Measurements from ENCODE around the gene DIRAS1.

DIRAS1 gene

GRCh38 chr19:2755448-2755705, 34.2 kb upstream of the DIRAS1 start:
- DNase-seq (ENCODE audit: low read depth), result no peak

- no peak for DNase-seq (ENCODE audit: low read depth)
Observed at GRCh38 chr19:2754659-2755447, 33.7 kb upstream of the DIRAS1 start.

- no peak for DNase-seq (ENCODE audit: low read depth)
Observed at GRCh38 chr19:2751438-2751830, 30.3 kb upstream of the DIRAS1 start.

DNA sequence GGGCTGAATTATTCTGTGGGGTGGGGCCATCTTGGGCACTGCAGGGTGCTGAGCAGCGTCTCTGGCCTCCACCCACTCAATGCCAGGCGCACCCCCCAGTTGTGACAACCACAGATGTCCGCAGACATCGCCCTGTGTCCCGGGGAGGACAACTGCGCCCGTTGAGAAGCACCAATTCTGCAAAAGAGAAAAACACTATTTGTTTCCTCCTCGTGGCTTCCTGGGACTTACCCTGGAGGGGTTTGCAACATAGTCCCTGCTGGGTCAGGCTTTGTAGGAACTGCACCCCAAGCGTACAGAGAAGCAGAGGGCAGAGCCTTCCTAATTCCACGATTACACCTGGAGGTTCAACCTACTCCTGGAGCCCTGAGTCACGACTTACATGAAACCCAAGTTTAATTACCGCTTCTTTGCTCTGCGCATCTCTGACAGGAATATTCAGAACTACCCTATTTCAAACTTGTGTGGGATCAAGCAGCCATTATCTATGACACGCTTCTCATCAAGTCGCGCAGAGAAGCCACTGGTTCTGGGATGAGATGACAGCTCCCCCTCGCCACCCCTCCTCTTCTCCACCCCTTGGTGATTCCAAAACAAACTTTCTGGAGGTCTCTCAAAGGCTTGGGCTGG, 29.8 kb upstream of the DIRAS1 start:
- no peak for DNase-seq (ENCODE audit: low read depth)

DNA sequence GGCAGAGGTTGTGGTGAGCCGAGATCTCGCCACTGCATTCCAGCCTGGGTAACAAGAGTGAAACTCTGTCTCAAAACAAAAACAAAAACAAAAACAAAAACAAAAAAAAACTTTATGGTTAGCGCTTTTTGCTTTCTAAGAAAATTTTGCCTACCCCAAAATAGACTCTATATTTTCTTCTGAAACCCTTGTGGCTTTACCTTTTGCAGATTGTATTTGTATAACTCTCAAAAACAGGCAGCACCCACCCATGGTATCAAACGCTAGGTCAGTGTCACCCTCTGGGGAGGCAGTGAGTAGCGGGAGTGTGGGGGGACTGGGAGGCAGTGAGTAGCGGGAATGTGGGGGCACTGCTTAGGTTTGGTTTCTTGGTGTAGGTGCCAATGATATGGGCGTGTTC, 26.2 kb upstream of the DIRAS1 start:
- no peak for DNase-seq (ENCODE audit: low read depth)

DNA sequence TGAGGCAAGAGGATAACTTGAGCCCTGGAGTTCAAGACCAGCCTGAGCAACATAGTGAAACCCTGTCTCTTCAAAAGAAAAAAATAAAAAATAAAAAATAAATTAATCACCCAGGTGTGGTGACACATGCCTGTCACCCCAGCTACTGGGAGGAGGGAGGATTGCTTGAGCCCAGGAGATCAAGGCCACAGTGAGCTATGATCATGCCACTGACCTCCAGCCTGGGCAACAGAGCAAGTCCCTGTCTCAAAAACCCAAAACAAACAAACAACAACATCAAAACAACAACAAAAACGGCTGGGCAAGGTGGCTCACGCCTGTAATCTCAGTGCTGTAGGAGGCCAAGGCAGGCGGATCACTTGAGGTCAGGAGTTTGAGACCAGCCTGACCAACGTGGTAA, 22.9 kb upstream of the DIRAS1 start:
- DNase-seq (ENCODE audit: low read depth), result no peak

- no peak for DNase-seq (ENCODE audit: low read depth)
Observed at GRCh38 chr19:2743099-2743498, 21.9 kb upstream of the DIRAS1 start.

GRCh38 chr19:2740314-2740656, 19.1 kb upstream of the DIRAS1 start:
- DNase-seq (ENCODE audit: low read depth), result no peak

- DNase-seq (ENCODE audit: low read depth), result peak; percentile 97
Observed at GRCh38 chr19:2739602-2740313, 18.6 kb upstream of the DIRAS1 start, which contains the start of gene SLC39A3. Gene SLC39A3 (minus strand): TSS chr19:2740017. CDS start chr19:2737257, 2,760 bp downstream.

DNA sequence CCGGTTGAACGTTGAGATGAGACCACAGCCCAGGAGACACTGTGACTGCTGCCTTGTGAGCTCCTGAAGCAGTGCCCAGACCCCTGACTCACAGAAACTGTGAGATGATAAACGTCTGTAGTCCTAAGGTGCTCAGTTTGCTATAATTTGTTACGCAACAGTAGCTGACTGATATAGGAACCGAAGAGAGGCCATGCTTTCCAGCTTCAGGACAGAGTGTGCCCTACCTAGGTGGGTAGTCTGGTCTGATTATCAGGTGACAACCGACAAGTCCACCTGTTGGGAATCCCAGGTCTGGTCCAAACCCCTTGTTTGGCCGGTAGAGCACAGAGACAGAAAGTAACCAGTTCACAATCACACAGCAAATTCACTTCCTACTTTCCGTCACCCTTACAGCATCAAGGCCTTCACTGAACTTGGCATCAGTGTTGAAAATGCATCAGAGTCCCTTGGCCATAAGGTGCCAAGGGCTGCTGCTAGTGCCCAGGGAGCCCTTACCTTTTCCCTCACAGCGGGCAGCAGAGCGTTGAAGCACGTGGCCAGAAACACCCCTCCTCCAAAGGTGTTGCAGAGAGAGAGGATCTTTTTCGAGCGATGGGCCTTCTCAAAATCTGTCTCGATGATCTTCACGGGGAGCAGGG, 15.5 kb upstream of the DIRAS1 start:
- no peak for DNase-seq (ENCODE audit: low read depth)

DNA sequence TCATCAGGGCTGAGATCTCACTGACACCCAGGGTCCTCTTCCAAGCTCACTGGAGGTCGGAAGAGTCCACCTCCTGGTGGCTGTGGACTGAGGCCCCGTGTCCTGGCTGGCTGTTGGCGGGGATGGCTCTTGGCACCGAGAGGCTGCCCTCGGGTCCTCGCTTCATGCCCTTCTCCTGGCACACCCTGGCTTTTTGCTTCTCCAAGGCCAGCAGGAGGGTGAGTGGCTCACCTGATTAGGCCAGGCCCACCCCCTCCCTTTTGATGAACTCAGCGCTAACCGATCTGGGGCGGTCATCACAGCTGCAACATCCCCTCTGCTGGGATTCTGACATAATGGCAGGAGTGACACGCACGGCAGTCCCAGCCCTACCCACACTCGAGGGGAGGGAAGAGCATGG, 14.2 kb upstream of the DIRAS1 start:
- no peak for DNase-seq (ENCODE audit: low read depth)

DNA sequence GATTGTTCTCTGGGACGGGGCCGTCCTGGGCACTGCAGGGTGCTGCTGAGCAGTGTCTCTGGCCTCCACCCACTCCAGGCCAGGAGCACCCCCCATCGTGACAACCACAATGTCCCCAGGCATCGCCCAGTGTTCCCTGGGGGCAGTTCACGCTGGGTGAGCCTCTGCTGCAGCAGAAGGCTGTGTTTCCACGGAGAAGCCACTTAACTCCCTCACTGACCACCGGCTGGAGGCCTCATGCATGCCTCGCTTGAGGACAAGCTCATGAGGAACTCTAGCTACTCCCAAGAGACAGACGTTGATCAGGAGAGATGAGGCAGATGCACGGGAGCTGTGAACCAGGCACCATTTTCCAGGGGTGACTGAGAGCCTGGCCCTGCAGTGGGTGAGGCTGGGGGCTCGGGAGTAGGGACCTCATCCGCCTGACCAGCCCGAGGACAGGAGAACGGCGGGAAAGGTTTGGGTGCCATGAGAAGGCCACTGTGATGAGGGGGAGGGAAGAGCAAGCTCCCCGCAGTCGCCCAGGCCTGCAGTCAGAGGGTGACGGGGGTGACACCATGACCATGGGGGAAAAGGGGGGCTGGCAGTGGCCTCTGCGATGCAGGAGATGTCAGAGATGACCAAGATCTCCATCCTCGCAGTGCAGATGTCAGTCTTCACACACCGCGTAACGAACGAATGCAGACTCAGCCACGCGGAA, 13.6 kb upstream of the DIRAS1 start:
- DNase-seq (ENCODE audit: low read depth), result no peak

GRCh38 chr19:2733930-2734588, 12.9 kb upstream of the DIRAS1 start:
- DNase-seq (ENCODE audit: low read depth), result no peak

DNA sequence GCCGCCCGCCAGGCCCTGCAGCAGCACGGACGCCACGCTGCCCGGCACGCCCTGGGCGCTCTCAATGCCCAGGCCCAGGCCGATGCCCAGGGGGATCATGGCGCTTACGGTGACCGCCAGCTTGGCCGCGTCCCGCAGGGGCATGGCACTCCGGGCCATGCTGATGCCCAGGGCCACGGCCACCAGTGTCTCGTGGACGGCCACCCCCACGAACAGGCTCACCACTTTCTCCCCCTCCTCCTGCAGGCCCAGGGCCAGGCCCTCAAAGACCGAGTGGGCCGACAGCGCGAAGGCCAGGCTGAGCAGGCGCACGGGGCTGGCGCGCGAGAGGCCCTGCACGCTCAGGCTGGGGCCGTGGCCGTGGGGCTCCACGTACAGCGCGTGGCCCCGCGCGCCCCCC, 11.7 kb upstream of the DIRAS1 start:
- no peak for DNase-seq (ENCODE audit: low read depth)

GRCh38 chr19:2732157-2732725, 11.1 kb upstream of the DIRAS1 start:
- DNase-seq (ENCODE audit: low read depth), result no peak

GRCh38 chr19:2731181-2731995, 10.2 kb upstream of the DIRAS1 start:
- no peak for DNase-seq (ENCODE audit: low read depth)

DNA sequence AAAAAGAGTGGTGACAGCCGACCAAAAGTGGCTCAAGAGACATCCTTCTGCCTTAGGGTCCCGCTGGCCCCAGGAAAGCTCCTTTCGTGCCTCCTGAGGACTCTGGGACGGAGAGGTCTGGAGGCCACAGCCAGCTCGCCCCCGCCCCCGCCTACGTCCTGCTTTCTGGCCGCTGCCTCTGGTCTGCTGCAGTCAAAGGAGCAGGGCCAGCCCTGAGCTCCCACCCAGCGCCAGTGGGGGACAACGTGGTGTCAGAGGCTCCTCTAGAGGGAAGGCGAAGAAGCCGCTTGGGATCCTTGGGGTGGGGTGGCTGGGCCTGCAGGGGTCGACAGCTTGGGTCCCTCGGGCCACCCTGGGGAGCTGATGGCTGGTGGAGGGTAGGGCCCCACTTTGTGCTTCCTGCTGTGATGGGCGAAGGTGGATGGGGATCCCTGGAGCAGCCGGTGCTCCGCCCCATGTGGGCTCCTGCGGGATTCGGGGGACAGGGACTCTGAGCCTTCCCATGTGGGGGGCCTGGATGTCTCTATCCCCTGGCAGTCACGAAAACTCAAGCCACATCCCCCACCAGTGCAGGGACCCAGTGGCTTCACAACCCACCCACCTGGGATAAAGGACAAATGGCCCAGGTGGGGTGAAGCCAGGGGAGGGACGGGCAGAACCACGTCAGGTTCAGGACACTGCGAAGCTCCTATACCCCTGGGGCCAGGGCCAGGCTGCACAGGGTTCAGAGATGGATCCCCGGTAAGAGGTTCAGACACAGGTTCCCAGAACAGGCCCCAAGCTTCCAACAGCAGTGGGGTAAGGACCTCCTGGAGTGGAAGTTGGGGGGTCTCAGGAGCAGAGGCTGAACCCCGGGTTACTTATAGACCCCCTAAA, 9.0 kb upstream of the DIRAS1 start:
- no peak for DNase-seq (ENCODE audit: low read depth)

GRCh38 chr19:2728783-2729387, 7.7 kb upstream of the DIRAS1 start:
- DNase-seq (ENCODE audit: low read depth), result no peak

DNA sequence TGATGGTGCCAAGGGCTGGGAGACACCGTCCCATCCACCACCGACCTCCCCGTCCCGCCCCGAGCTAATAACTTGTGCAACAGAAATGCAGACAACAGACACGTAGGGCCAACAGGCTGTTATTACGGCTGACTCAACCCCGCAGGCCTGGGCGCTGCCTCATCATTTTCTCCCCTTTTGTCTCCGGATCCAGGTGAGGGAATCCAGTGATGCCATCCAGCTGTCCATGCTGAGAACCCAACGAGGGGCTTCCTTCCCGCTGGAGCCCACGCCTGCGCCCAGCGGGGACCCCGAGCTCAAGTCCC, 6.4 kb upstream of the DIRAS1 start:
- DNase-seq (ENCODE audit: low read depth), result no peak
